Measurements from ENCODE around the gene FAM168A.

The FAM168A gene

DNA sequence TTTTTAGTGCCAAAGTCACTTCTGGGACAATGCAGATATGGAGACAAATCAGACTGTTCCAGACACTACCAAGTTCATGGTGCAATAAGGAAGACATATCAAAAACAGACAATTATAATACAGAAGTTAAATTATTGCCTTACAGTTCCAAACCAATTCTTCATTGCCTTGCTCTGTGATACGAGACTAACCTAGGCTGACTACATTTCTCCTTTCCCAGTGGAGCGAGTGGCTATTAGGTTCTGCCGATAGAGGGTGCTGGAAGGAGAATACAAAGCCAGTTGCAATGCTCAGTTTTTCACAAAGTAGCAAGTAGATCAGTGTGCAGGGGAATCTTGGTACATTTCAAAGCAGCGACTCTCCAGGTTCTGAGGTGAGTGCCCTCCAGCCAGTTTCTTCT is 67.8 kb downstream of the FAM168A start:
- Mint-ChIP-seq H3K9me3 (no peaks in the 10 kb centered on the region), H3K4me3 (no peak overlapping the region), H3K36me3 (no peaks in the 10 kb centered on the region), H3K27ac (no peak overlapping the region), H3K27me3 (no peaks in the 10 kb centered on the region), H3K4me1 (peaks cover 11 to 18% of the 10 kb centered on the region in 2 donors)
- DNase-seq = no peak
- ATAC-seq (replicated peaks) = peak in 1 of 2 donors; percentile 16

DNA sequence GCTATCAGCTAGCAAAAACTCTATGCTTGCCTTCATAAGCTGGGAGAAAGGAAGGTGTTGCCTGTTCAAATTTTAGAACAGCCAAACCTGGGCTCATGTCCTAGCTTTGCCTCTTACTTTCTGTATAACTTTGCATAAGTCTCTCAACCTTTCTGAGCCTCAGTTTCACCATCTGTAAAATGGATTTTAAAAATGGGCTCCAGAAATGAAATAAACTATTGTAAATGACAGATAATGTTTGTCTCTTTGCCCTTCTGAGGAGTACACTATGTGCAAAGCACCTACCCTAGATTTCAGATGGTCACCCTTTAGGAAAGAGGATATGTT is 68.7 kb downstream of the FAM168A start:
- Mint-ChIP-seq H3K27ac (no peak overlapping the region), H3K36me3 (peaks cover 0 to 4% of the 10 kb centered on the region in 2 donors), H3K4me1 (peaks cover 11 to 18% of the 10 kb centered on the region in 2 donors), H3K4me3 (no peak overlapping the region), H3K9me3 (no peaks in the 10 kb centered on the region), H3K27me3 (no peaks in the 10 kb centered on the region)
- no peak for ATAC-seq (replicated peaks)
- no peak for DNase-seq

GRCh38 chr11:73528483-73529203 is 69.3 kb downstream of the FAM168A start:
- Mint-ChIP-seq H3K4me1 (peaks cover 11 to 19% of the 10 kb centered on the region in 2 donors), H3K4me3 (peak overlapping the region; percentile 62 to 76), H3K36me3 (peaks cover 5% of the 10 kb centered on the region in 2 donors), H3K27ac (peak overlapping the region; percentile 62), H3K9me3 (no peaks in the 10 kb centered on the region), H3K27me3 (no peaks in the 10 kb centered on the region)
- peak in 1 of 2 donors; percentile 36 for ATAC-seq (replicated peaks)
- no peak for DNase-seq

DNA sequence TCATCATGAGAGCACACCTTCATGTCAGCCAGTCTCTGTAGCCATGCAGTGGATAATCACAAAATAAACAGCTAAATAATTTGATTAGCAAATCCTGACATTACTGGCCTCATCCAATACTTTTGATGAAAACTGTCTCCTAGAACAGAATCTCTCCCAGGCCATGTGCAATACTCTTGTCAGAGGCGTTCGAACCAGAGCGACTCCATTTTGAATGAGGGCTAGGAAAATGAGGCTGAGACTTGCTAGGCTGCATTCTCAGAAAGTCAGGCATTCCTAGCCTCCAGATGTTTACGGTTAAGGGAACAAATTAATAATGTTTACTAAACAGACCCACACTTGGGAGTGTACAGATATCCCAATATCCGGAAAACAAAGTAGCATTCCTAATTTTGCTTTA is 69.9 kb downstream of the FAM168A start:
- DNase-seq = no peak
- Mint-ChIP-seq H3K9me3 (peaks cover 0 to 2% of the 10 kb centered on the region in 2 donors), H3K27me3 (no peaks in the 10 kb centered on the region), H3K4me3 (no peak overlapping the region), H3K4me1 (peaks cover 11 to 23% of the 10 kb centered on the region in 2 donors), H3K27ac (no peak overlapping the region), H3K36me3 (peaks cover 7 to 8% of the 10 kb centered on the region in 2 donors)
- ATAC-seq (replicated peaks) = no peak

- no peak for ATAC-seq (replicated peaks)
- Mint-ChIP-seq H3K36me3 (peaks cover 12% of the 10 kb centered on the region in 2 donors), H3K27me3 (no peaks in the 10 kb centered on the region), H3K27ac (no peak overlapping the region), H3K4me3 (no peak overlapping the region), H3K4me1 (peaks cover 20 to 37% of the 10 kb centered on the region in 2 donors), H3K9me3 (peaks cover 0 to 2% of the 10 kb centered on the region in 2 donors)
- no peak for DNase-seq
Observed at GRCh38 chr11:73525611-73526010, 72.3 kb downstream of the FAM168A start.

DNA sequence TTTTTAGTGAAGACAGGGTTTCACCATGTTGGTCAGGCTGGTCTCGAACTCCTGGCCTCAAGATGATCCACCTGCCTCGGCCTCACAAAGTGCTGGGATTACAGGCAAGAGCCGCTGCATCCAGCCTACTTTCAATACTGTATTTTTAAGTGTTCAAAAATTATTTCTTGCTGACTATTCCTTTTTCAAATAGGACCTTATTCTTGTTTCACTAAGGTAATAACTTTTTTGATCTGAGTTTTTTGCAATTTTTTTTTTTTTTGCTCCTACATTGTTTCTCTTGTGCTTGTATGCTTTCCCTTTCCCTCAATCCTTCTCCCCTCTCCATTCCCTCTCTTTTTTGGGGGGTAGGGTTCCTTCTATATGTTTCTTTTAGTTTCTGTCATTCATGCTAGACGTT is 73.1 kb downstream of the FAM168A start:
- Mint-ChIP-seq H3K4me1 (peaks cover 22 to 39% of the 10 kb centered on the region in 2 donors), H3K36me3 (peaks cover 12% of the 10 kb centered on the region in 2 donors), H3K27me3 (no peaks in the 10 kb centered on the region), H3K27ac (no peak overlapping the region), H3K9me3 (peaks cover 0 to 2% of the 10 kb centered on the region in 2 donors), H3K4me3 (no peak overlapping the region)
- ATAC-seq (replicated peaks) = no peak
- no peak for DNase-seq

DNA sequence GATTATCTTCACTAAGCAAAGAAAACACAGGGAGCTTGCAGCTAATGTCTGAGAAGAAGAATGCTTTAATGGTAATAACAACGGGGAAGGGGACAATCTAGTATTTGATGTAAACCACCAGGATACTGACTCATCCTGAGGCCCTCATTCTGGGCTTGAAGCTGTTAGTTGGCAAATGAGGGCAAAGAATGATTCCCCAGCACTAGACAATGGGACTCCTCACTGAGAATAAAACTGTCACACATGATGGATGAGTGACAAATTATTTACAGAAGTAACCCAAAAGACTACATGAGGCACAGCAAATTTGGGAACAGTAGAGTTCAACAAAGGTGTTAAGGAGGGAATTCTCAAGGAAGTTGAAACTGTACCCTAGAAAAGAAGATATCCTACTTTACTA is 76.3 kb downstream of the FAM168A start:
- ATAC-seq (replicated peaks) (peak; percentile 38 to 60), DNase-seq (no peak)
- Mint-ChIP-seq H3K27me3 (no peaks in the 10 kb centered on the region), H3K9me3 (peaks cover 0 to 2% of the 10 kb centered on the region in 2 donors), H3K4me1 (peaks cover 20 to 27% of the 10 kb centered on the region in 2 donors), H3K4me3 (no peak overlapping the region), H3K36me3 (peaks cover 13 to 16% of the 10 kb centered on the region in 2 donors), H3K27ac (peak overlapping the region; percentile 37)

GRCh38 chr11:73520353-73521061 is 77.4 kb downstream of the FAM168A start:
- peak overlapping the region in 1 of 2 donors; percentile 23 for H3K4me3 Mint-ChIP-seq

DNA sequence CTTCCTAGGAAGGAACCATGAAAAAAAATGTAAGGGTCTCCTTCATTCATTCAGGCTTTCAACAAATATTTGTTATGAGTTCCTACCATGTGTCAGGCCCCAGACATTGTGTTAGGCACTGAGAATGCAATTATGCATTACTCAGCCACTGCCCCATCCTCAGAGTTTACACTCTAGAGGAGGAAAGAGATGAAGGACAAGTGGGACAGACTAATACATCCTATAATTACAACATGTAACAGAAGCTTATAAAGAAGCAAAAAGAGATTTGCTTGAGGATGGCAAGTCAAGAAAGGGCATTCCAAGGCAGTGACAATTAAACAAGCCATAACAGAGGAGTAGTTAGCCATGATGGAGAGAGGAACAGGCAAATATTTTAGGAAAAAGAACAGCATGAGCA is 78.6 kb downstream of the FAM168A start:
- H3K4me3 Mint-ChIP-seq = no peak overlapping the region
- H3K36me3 Mint-ChIP-seq = peaks cover 17 to 18% of the 10 kb centered on the region in 2 donors
- no peak for DNase-seq
- peaks cover 0 to 2% of the 10 kb centered on the region in 2 donors for H3K9me3 Mint-ChIP-seq
- H3K4me1 Mint-ChIP-seq = peaks cover 20 to 31% of the 10 kb centered on the region in 2 donors
- H3K27me3 Mint-ChIP-seq = no peaks in the 10 kb centered on the region
- H3K27ac Mint-ChIP-seq = no peak overlapping the region
- no peak for ATAC-seq (replicated peaks)

More at GRCh38 chr11:73520353-73521061, 77.4 kb downstream of the FAM168A start:
- no peak for DNase-seq
- H3K36me3 Mint-ChIP-seq = peaks cover 13 to 16% of the 10 kb centered on the region in 2 donors
- H3K27me3 Mint-ChIP-seq = no peaks in the 10 kb centered on the region
- ATAC-seq (replicated peaks) = peak; percentile 86 to 87
- peak overlapping the region; percentile 53 for H3K27ac Mint-ChIP-seq
- peaks cover 0 to 2% of the 10 kb centered on the region in 2 donors for H3K9me3 Mint-ChIP-seq
- peaks cover 20 to 27% of the 10 kb centered on the region in 2 donors for H3K4me1 Mint-ChIP-seq

DNA sequence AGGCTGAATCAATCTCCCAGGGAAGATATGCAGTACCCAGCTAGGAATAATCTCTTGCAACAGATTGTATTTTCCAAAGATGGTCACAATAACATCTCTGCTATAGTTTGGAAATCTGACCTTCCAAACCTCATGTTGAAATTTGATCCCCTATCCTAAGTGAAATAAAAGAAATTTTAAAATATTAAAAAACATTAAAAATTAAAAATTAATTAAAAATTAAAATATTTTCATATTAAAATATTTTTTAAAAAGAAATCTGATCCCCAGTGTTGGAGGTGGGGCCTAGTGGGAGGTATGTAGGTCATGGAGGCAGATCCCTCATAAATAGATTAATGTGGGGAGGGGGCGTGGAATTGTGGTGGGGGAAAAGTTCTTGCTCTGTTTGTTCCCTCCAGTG is 79.7 kb downstream of the FAM168A start:
- Mint-ChIP-seq H3K27me3 (no peaks in the 10 kb centered on the region), H3K9me3 (no peaks in the 10 kb centered on the region), H3K36me3 (peaks cover 9 to 14% of the 10 kb centered on the region in 2 donors), H3K4me3 (no peak overlapping the region), H3K4me1 (peaks cover 20 to 28% of the 10 kb centered on the region in 2 donors), H3K27ac (no peak overlapping the region)
- no peak for ATAC-seq (replicated peaks)
- DNase-seq = no peak

- ATAC-seq (replicated peaks) = no peak
- H3K27me3 Mint-ChIP-seq = no peaks in the 10 kb centered on the region
- H3K27ac Mint-ChIP-seq = no peak overlapping the region
Observed at GRCh38 chr11:73516080-73516479, 81.8 kb downstream of the FAM168A start.

GRCh38 chr11:73513707-73514106 is 84.2 kb downstream of the FAM168A start:
- H3K27ac Mint-ChIP-seq = no peak overlapping the region
- no peak for DNase-seq
- H3K27me3 Mint-ChIP-seq = no peaks in the 10 kb centered on the region
- H3K4me3 Mint-ChIP-seq = no peak overlapping the region
- no peak for ATAC-seq (replicated peaks)
- peaks cover 9 to 13% of the 10 kb centered on the region in 2 donors for H3K36me3 Mint-ChIP-seq
- H3K4me1 Mint-ChIP-seq = peaks cover 0 to 10% of the 10 kb centered on the region in 2 donors
- H3K9me3 Mint-ChIP-seq = peaks cover 3% of the 10 kb centered on the region in 2 donors

More at GRCh38 chr11:73516080-73516479, 81.8 kb downstream of the FAM168A start:
- peaks cover 6 to 9% of the 10 kb centered on the region in 2 donors for H3K36me3 Mint-ChIP-seq
- no peaks in the 10 kb centered on the region for H3K9me3 Mint-ChIP-seq
- H3K4me3 Mint-ChIP-seq = no peak overlapping the region
- peaks cover 10 to 12% of the 10 kb centered on the region in 2 donors for H3K4me1 Mint-ChIP-seq
- DNase-seq = no peak

GRCh38 chr11:73510877-73511276 is 87.0 kb downstream of the FAM168A start:
- no peak overlapping the region for H3K27ac Mint-ChIP-seq
- H3K36me3 Mint-ChIP-seq = peaks cover 9 to 13% of the 10 kb centered on the region in 2 donors
- no peak for ATAC-seq (replicated peaks)
- no peaks in the 10 kb centered on the region for H3K27me3 Mint-ChIP-seq
- DNase-seq = no peak
- H3K4me1 Mint-ChIP-seq = peaks cover 2 to 15% of the 10 kb centered on the region in 2 donors
- H3K9me3 Mint-ChIP-seq = peaks cover 3 to 6% of the 10 kb centered on the region in 2 donors
- no peak overlapping the region for H3K4me3 Mint-ChIP-seq

- peaks cover 3 to 20% of the 10 kb centered on the region in 2 donors for H3K4me1 Mint-ChIP-seq
- DNase-seq = no peak
- H3K27ac Mint-ChIP-seq = no peak overlapping the region
Observed at GRCh38 chr11:73510106-73510505, 87.8 kb downstream of the FAM168A start.

More at GRCh38 chr11:73510106-73510505, 87.8 kb downstream of the FAM168A start:
- no peak for ATAC-seq (replicated peaks)
- no peaks in the 10 kb centered on the region for H3K27me3 Mint-ChIP-seq
- peaks cover 3 to 6% of the 10 kb centered on the region in 2 donors for H3K9me3 Mint-ChIP-seq
- H3K4me3 Mint-ChIP-seq = no peak overlapping the region
- peaks cover 9 to 13% of the 10 kb centered on the region in 2 donors for H3K36me3 Mint-ChIP-seq

Data from stimulated activated naive B cell treated with anti-CD40 and anti-IgM and Interleukin-4, amounts not matched to agents 10 μg/mL and 1 μg/mL and 100 μg/mL, for 72 hours (primary cell).